DND-41 (cell line): ENCODE data around the gene PDE7B.

ENCODE experiments used
- ATAC-seq: fragments of 200-7000 bp; cut with Tn5 transposase; 3 replicates; pipeline ENCODE4 v1.9.1; 2021; ENCODE audit warnings: low read depth; ENCODE audit not compliant: insufficient read depth
- DNase-seq: peaks from one replicate; pipeline ENCODE4 v3.0.0-alpha.2; 2020
- H2AFZ ChIP-seq: 2 replicates; pipeline ENCODE4 v1.6.0; 2012; ENCODE audit warnings: low read depth, low read length
- H3K27ac ChIP-seq: 2 replicates; pipeline ENCODE4 v1.5.1; 2012; ENCODE audit warnings: low read length, inconsistent platforms
- H3K27me3 ChIP-seq: fragments of 200-600 bp; sonication (generic); 2 replicates; pipeline ENCODE4 v1.6.0; 2012; ENCODE audit warnings: low read length, mild to moderate bottlenecking, inconsistent platforms; ENCODE audit not compliant: insufficient read depth, poor library complexity
- H3K36me3 ChIP-seq: 2 replicates; pipeline ENCODE4 v1.5.1; 2012; ENCODE audit warnings: low read length, inconsistent platforms; ENCODE audit not compliant: insufficient read depth
- H3K4me1 ChIP-seq: 2 replicates; pipeline ENCODE4 v1.5.1; 2012; ENCODE audit warnings: mild to moderate bottlenecking, low read length; ENCODE audit not compliant: insufficient read depth
- H3K4me2 ChIP-seq: 2 replicates; pipeline ENCODE4 v1.6.0; 2012; ENCODE audit warnings: mild to moderate bottlenecking, moderate library complexity, low read length, inconsistent platforms; ENCODE audit not compliant: insufficient read depth
- H3K4me3 ChIP-seq, 2 experiments: fragments of 200-600 bp in 1 of 2; shearing (Covaris generic) in 1 of 2; 2 replicates each; pipeline ENCODE4 v1.5.1; 2012 to 2016; ENCODE audit warnings: inconsistent platforms in 2 of 2, low read length in 2 of 2, mild to moderate bottlenecking in 2 of 2, low read depth in 1 of 2, moderate library complexity in 1 of 2
- H3K79me2 ChIP-seq: 2 replicates; pipeline ENCODE4 v1.6.0; 2012; ENCODE audit warnings: low read length, inconsistent platforms; ENCODE audit not compliant: insufficient read depth
- H3K9ac ChIP-seq: 2 replicates; pipeline ENCODE4 v1.6.0; 2012; ENCODE audit warnings: low read depth, mild to moderate bottlenecking, inconsistent platforms, low read length, moderate library complexity
- H3K9me3 ChIP-seq: 2 replicates; pipeline ENCODE4 v1.5.1; 2012; ENCODE audit warnings: low read length, moderate library complexity, mild to moderate bottlenecking, inconsistent platforms; ENCODE audit not compliant: insufficient read depth, severe bottlenecking
- H4K20me1 ChIP-seq: 2 replicates; pipeline ENCODE4 v1.6.0; 2012; ENCODE audit warnings: low read length; ENCODE audit not compliant: insufficient read depth
- EZH2 ChIP-seq: IDR thresholded peaks from 3 replicates; pipeline ENCODE4 v1.6.1; 2012; ENCODE audit warnings: borderline replicate concordance, low read depth, mild to moderate bottlenecking, moderate library complexity, low read length, inconsistent platforms; ENCODE audit not compliant: severe bottlenecking
- TF ChIP-seq, protein P1 (sequence below): IDR thresholded peaks from 2 replicates; pipeline ENCODE4 v1.5.1; 2012; ENCODE audit warnings: borderline replicate concordance, low read length, moderate library complexity, mild to moderate bottlenecking; ENCODE audit not compliant: poor library complexity, severe bottlenecking; ENCODE audit errors: extremely low read depth

Gene PDE7B

DNA sequence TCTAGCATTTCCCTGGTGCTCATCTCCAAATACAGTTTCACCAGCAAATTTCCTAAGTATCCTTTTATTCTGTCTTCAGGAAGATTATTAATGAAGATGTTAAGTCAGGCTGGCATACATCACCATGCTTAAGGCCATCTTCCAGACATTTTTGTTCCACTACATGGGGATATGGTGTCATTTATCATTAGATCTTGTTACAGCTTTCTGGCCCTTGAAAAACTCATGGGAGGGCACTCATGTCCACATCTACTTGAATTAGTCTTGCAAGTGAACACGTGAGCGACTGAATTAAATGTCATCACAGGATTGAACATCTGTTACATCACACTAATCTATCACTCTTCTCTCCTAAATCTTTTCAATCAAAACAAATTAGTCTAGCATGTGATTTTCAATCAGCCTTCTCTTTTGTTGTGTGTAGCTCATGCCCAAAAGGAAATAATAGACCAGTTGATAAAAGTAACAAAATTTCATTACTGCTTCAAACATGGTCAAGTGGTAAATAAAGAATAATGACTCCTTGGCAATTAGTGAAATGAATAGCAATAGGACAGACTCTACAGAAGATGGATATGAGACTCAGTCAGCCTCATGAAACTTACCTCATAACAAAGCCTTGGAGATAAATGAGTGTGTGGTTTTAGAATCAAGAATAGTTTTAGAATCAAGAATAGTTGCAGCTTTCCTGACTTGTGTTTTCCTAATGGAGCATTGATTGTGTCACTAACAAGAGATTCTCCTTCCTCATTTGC, 318.1 kb downstream of the PDE7B start:
- H3K27me3 ChIP-seq: no peaks in the 10 kb centered on the region
- ATAC-seq (no peak), DNase-seq (no peak)
- H3K27ac ChIP-seq: no peak overlapping the region
- no peak overlapping the region for H3K4me3 ChIP-seq
- H4K20me1 ChIP-seq: no peaks in the 10 kb centered on the region
- no peak overlapping the region for H3K9ac ChIP-seq
- no peaks in the 10 kb centered on the region for H3K79me2 ChIP-seq
- H3K4me2 ChIP-seq: no peak overlapping the region
- no peaks in the 10 kb centered on the region for H3K36me3 ChIP-seq
- no peak overlapping the region for H2AFZ ChIP-seq
- H3K4me1 ChIP-seq: no peaks in the 10 kb centered on the region
- no peak for TF ChIP-seq EZH2
- TF ChIP-seq, protein P1, sequence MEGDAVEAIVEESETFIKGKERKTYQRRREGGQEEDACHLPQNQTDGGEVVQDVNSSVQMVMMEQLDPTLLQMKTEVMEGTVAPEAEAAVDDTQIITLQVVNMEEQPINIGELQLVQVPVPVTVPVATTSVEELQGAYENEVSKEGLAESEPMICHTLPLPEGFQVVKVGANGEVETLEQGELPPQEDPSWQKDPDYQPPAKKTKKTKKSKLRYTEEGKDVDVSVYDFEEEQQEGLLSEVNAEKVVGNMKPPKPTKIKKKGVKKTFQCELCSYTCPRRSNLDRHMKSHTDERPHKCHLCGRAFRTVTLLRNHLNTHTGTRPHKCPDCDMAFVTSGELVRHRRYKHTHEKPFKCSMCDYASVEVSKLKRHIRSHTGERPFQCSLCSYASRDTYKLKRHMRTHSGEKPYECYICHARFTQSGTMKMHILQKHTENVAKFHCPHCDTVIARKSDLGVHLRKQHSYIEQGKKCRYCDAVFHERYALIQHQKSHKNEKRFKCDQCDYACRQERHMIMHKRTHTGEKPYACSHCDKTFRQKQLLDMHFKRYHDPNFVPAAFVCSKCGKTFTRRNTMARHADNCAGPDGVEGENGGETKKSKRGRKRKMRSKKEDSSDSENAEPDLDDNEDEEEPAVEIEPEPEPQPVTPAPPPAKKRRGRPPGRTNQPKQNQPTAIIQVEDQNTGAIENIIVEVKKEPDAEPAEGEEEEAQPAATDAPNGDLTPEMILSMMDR: no peak
- H3K9me3 ChIP-seq: no peaks in the 10 kb centered on the region

DNA sequence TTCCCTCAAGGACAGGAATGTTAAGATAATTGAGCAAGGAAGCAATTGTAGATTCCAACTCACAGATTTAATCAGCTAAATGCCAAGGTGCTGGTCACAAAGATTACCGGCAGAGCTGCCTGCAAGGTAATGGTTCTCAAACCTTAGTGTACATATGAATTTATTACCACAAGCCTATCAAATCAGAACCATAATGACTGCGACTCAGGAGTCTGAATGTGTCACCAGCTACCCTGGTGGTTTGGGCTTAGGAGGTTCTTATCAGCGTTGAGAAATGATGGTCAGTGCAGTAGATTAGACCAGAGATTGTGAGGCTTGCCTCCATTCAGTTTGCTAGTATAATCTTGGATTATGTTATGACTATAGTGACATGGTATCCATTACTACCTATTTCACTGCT, 319.7 kb downstream of the PDE7B start:
- TF ChIP-seq EZH2: no peak
- TF ChIP-seq, protein P1: no peak
- H3K36me3 ChIP-seq: no peaks in the 10 kb centered on the region
- H3K4me2 ChIP-seq: no peak overlapping the region
- H3K9ac ChIP-seq: no peak overlapping the region
- ATAC-seq (no peak), DNase-seq (no peak)
- no peak overlapping the region for H3K4me3 ChIP-seq
- no peaks in the 10 kb centered on the region for H3K4me1 ChIP-seq
- no peaks in the 10 kb centered on the region for H3K9me3 ChIP-seq
- H3K27ac ChIP-seq: no peak overlapping the region
- H2AFZ ChIP-seq: no peak overlapping the region
- no peaks in the 10 kb centered on the region for H3K27me3 ChIP-seq
- H3K79me2 ChIP-seq: no peaks in the 10 kb centered on the region
- H4K20me1 ChIP-seq: no peaks in the 10 kb centered on the region

DNA sequence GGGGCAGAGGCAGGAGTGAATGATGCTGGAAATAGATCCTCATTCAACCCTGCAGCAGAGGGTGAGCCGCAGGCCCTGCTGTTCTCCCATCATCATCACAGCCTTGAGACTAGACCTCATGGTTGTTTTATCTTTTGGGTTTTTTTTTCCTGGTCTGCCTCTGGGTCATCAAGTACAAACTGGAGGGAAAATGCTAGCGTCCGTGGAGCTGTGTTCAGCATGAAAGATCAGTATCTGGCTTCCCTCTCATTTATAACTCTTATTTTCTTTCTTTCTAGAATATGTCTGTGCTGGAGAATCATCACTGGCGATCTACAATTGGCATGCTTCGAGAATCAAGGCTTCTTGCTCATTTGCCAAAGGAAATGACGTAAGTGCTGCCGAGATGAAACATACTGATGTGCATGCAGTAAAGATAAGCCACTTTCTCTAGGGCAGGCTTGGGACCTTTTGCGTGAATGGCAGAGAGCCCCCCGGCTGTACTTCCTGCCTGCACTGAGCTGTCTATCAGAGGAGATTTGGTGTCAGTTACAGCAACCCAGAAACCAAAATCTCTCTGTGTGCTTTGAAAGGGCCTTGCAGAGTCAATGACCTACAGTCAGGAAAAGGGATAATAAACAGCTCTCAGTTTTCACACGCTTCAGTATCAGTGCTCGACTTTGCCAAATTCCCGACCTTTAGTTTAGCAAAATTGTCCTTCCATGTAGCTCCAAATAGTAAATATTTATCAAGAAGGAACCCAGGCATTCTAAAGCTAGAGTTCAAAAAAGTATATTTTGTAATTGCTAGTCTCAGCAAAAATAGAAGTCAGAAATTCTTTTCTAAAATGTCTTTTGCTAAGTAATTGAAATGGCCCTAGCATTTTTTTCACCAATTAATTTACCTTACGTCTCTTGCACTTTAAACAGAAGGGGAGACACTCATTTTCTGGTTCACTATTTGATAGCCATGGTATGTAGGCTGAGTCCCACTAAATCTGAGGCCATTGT, 322.3 kb downstream of the PDE7B start:
- no peak for TF ChIP-seq EZH2
- Histone ChIP-seq H3K4me2 (no peak overlapping the region), H3K9me3 (no peaks in the 10 kb centered on the region), H3K4me3 (no peak overlapping the region), H3K79me2 (no peaks in the 10 kb centered on the region), H3K27me3 (peaks cover 4% of the 10 kb centered on the region), H3K27ac (no peak overlapping the region), H4K20me1 (no peaks in the 10 kb centered on the region), H3K9ac (no peak overlapping the region), H3K36me3 (no peaks in the 10 kb centered on the region), H3K4me1 (no peaks in the 10 kb centered on the region), H2AFZ (no peak overlapping the region)
- ATAC-seq (no peak), DNase-seq (no peak)

DNA sequence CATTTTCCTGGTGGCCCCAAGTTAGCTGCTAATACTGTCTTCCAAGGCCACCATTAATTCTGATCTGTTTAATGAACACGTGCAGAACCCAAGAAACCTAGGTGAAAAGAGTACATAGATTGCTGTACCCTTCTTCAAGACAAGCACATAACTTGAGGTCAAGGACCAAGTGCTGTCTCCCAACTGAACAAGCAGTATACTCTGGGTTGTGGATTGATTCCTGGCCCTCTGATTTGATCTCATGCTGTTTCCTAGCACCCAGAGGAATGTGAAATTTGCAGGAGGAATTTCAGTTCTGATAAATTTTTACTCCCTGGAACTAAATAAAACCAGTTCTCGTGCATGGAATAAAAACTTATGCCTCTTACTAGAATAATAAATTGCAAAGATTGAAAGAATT, 323.0 kb downstream of the PDE7B start:
- no peak for ATAC-seq
- H3K9me3 ChIP-seq: no peaks in the 10 kb centered on the region
- no peaks in the 10 kb centered on the region for H4K20me1 ChIP-seq
- no peak overlapping the region for H3K4me2 ChIP-seq
- H3K36me3 ChIP-seq: no peaks in the 10 kb centered on the region
- no peaks in the 10 kb centered on the region for H3K4me1 ChIP-seq
- no peak overlapping the region for H3K9ac ChIP-seq
- no peak overlapping the region for H3K27ac ChIP-seq
- TF ChIP-seq, protein P1: no peak
- TF ChIP-seq EZH2: no peak
- H3K4me3 ChIP-seq: no peak overlapping the region
- H3K27me3 ChIP-seq: peaks cover 4% of the 10 kb centered on the region
- no peak for DNase-seq
- no peaks in the 10 kb centered on the region for H3K79me2 ChIP-seq
- H2AFZ ChIP-seq: no peak overlapping the region
